GM12878 (cell line): ENCODE results near the gene ADRA2B. TPM values are rescaled to one million over a fixed set of nuclear protein-coding genes. Genes with fewer than 3 reads are reported as not detected.

Experiments
- ATAC-seq: fragments of 200-7000 bp; cut with Tn5 transposase; 3 replicates; pipeline ENCODE4 v1.9.1; 2020; ENCODE audit warnings: mild to moderate bottlenecking, moderate library complexity
- BruUV-seq: library from RNA; stranded (reverse); fragments of 400-500 nt; replicated peaks from 2 replicates; lab custom pipeline; 2021; lab: Mats Ljungman, UMichigan
- CTCF ChIA-PET: fragments of 300-600 bp; sonication (Branson Sonifier 250); formaldehyde crosslinking; extraction: SDS; loops from one replicate; lab custom pipeline; 2021; ENCODE audit warnings: inconsistent platforms; lab: Yijun Ruan, JAX
- POLR2A ChIA-PET: fragments of 350-600 bp; formaldehyde crosslinking; extraction: SDS; loops from one replicate; lab custom pipeline; 2021; ENCODE audit warnings: inconsistent platforms; lab: Charles Lee
- RAD21 ChIA-PET: fragments of 300-600 bp; sonication (Branson Sonifier 250); formaldehyde crosslinking; loops from one replicate; lab custom pipeline; 2023; ENCODE audit warnings: antibody characterized with exemption; ENCODE audit not compliant: unreplicated experiment; lab: Charles Lee
- SMC1A ChIA-PET: fragments of 300-600 bp; sonication (Branson Sonifier 250); formaldehyde crosslinking; loops from one replicate; lab custom pipeline; 2023; ENCODE audit not compliant: unreplicated experiment, uncharacterized antibody; lab: Charles Lee
- DNase-seq: peaks from one replicate; pipeline ENCODE4 v3.0.0-alpha.2; 2011; ENCODE audit warnings: low read depth, low spot score
- FAIRE-seq: peaks from 3 replicates; lab custom pipeline; 2011; peaks lifted over from hg19 to GRCh38; lab: Jason Lieb, UNC
- H2AFZ ChIP-seq: 2 replicates; pipeline ENCODE4 v1.6.0; 2011; ENCODE audit warnings: low read depth, low read length, control low read depth; ENCODE audit not compliant: control insufficient read depth
- H3K27ac ChIP-seq: 2 replicates; pipeline ENCODE4 v1.5.1; 2011; ENCODE audit warnings: control low read depth; ENCODE audit not compliant: control insufficient read depth, insufficient read depth
- H3K27me3 ChIP-seq, 2 experiments: replicated peaks in 1 of 2; 2 replicates each; pipeline versions ENCODE4 v1.6.0 to v1.6.1; 2011; ENCODE audit warnings: low read length in 1 of 2; ENCODE audit not compliant: control insufficient read depth in 2 of 2, insufficient read depth in 2 of 2
- H3K36me3 ChIP-seq, 2 experiments: 2 replicates each; pipeline ENCODE4 v1.5.1; 2011; ENCODE audit warnings: low read length in 1 of 2; ENCODE audit not compliant: control insufficient read depth in 2 of 2, insufficient read depth in 2 of 2
- H3K4me1 ChIP-seq: 2 replicates; pipeline ENCODE4 v1.6.1; 2011; ENCODE audit warnings: mild to moderate bottlenecking, low read length, moderate library complexity, mixed read lengths; ENCODE audit not compliant: control insufficient read depth, insufficient read depth
- H3K4me2 ChIP-seq: 2 replicates; pipeline ENCODE4 v1.6.0; 2011; ENCODE audit warnings: control low read depth; ENCODE audit not compliant: control insufficient read depth, insufficient read depth
- H3K4me3 ChIP-seq: fragments of 200-600 bp; sonication (generic); 2 replicates; pipeline ENCODE4 v1.5.1; 2016
- H3K79me2 ChIP-seq: 2 replicates; pipeline ENCODE4 v1.6.0; 2011; ENCODE audit warnings: low read length; ENCODE audit not compliant: control insufficient read depth, insufficient read depth
- H3K9ac ChIP-seq: 2 replicates; pipeline ENCODE4 v1.8.0; 2011; ENCODE audit warnings: low read length, control low read depth, mixed read lengths; ENCODE audit not compliant: control insufficient read depth, insufficient read depth
- H3K9me3 ChIP-seq: replicated peaks from 3 replicates; pipeline ENCODE4 v1.5.1; 2011; ENCODE audit warnings: mild to moderate bottlenecking, low read length; ENCODE audit not compliant: control insufficient read depth, insufficient read depth
- H4K20me1 ChIP-seq: 2 replicates; pipeline ENCODE4 v1.6.0; 2011; ENCODE audit not compliant: control insufficient read depth, insufficient read depth
- ASH2L ChIP-seq: fragments of 300-600, 200-600 bp; sonication (generic); IDR thresholded peaks from 2 replicates; pipeline ENCODE4 v1.6.1; 2017; ENCODE audit warnings: low read depth, mild to moderate bottlenecking, borderline replicate concordance
- BHLHE40 ChIP-seq, 2 experiments: fragments of 450-650 bp in 1 of 2; IDR thresholded peaks; 2 replicates each; pipeline ENCODE4 v1.6.1; 2011 to 2017; ENCODE audit warnings: low read depth in 2 of 2, borderline replicate concordance in 1 of 2, improper control_type of control experiment in 1 of 2, low read length in 1 of 2, mild to moderate bottlenecking in 1 of 2
- CHD2 ChIP-seq: IDR thresholded peaks from 2 replicates; pipeline ENCODE4 v1.6.1; 2011; ENCODE audit warnings: low read depth, low read length, improper control_type of control experiment, borderline replicate concordance
- DPF2 ChIP-seq: fragments of 450-650 bp; IDR thresholded peaks from 2 replicates; pipeline ENCODE4 v1.6.1; 2017; ENCODE audit warnings: mild to moderate bottlenecking
- IRF4 ChIP-seq: IDR thresholded peaks from 2 replicates; pipeline ENCODE4 v1.6.1; 2011; ENCODE audit warnings: low read depth, low read length
- LARP7 ChIP-seq: fragments of 450-650 bp; IDR thresholded peaks from 2 replicates; pipeline ENCODE4 v1.6.1; 2017; ENCODE audit warnings: mild to moderate bottlenecking
- NR2C1 ChIP-seq: fragments of 450-650 bp; IDR thresholded peaks from 2 replicates; pipeline ENCODE4 v1.6.1; 2017; ENCODE audit warnings: antibody characterized with exemption, mild to moderate bottlenecking, moderate library complexity
- PAX5 ChIP-seq: IDR thresholded peaks from 2 replicates; pipeline ENCODE4 v1.6.1; 2011; ENCODE audit warnings: low read depth, low read length, borderline replicate concordance
- RAD51 ChIP-seq: fragments of 450-650 bp; IDR thresholded peaks from 2 replicates; pipeline ENCODE4 v1.6.1; 2016; ENCODE audit warnings: moderate library complexity, mild to moderate bottlenecking, inconsistent platforms
- RBBP5 ChIP-seq: fragments of 200-600 bp; sonication (generic); conservative IDR thresholded peaks from 2 replicates; pipeline ENCODE4 v1.6.1; 2016
- RUNX3 ChIP-seq: IDR thresholded peaks from 2 replicates; pipeline ENCODE4 v1.6.1; 2012; ENCODE audit warnings: low read length, inconsistent platforms
- SMAD1 ChIP-seq: fragments of 450-650 bp; IDR thresholded peaks from 2 replicates; pipeline ENCODE4 v1.6.1; 2018; ENCODE audit warnings: mild to moderate bottlenecking, low read depth; ENCODE audit not compliant: partially characterized antibody
- SMAD5 ChIP-seq: IDR thresholded peaks from 2 replicates; pipeline ENCODE4 v1.6.1; 2016; ENCODE audit warnings: antibody characterized with exemption, low read depth
- STAT3 ChIP-seq: IDR thresholded peaks from 2 replicates; pipeline ENCODE4 v1.6.1; 2011; ENCODE audit warnings: low read depth, low read length, improper control_type of control experiment
- WRNIP1 ChIP-seq: IDR thresholded peaks from 2 replicates; pipeline ENCODE4 v1.6.1; 2011; ENCODE audit warnings: low read depth, low read length, improper control_type of control experiment, borderline replicate concordance
- ZNF384 ChIP-seq: IDR thresholded peaks from 2 replicates; pipeline ENCODE4 v1.6.1; 2012; ENCODE audit warnings: low read depth, mild to moderate bottlenecking, low read length, improper control_type of control experiment, borderline replicate concordance
- WGBS: methylation state at CpG from one replicate; pipeline ENCODE4 v1.1.6; 2016; ENCODE audit warnings: low lambda C conversion rate; ENCODE audit not compliant: insufficient replicate concordance, insufficient coverage; ENCODE audit errors: missing lambda C conversion rate; 5-methylcytosine and 5-hydroxymethylcytosine counted together
- in situ Hi-C: fragments of 300-500 bp; cut with MboI; formaldehyde crosslinking; loops from 9 replicates; pipeline ENCODE4 v1.14.3; 2018; ENCODE audit warnings: mixed read lengths
- intact Hi-C: fragments of 100-400 bp; cut with micrococcal nuclease; formaldehyde crosslinking; loops from one replicate; pipeline ENCODE4 v1.14.2; 2022; ENCODE audit not compliant: unreplicated experiment
- polyA plus RNA-seq, 11 experiments: library from polyadenylated mRNA; depleted of rRNA in 4 of 11; unstranded in 6 of 11; stranded (reverse) in 5 of 11; fragments of >200 nt; fragmentation: Nextera tagmentation in 4 of 11; fragmentation: Illumina TruSeq in 1 of 11; extraction: Ambion mirVana in 4 of 11; extraction: Trizol in 1 of 11; gene quantifications; 1 replicate in 1 of 11; 2 replicates in 10 of 11; pipeline versions ENCODE4 v1.2.1 to v1.2.3, GENCODE V29; 2011 to 2016; ENCODE audit warnings: inconsistent platforms in 2 of 11, missing spikeins in 2 of 11, low read depth in 1 of 11
- total RNA-seq, 4 experiments: library from RNA; depleted of rRNA in 3 of 4; stranded (reverse); fragments of >200 nt in 3 of 4; fragmentation: Illumina TruSeq in 1 of 4; extraction: Trizol in 1 of 4; gene quantifications; 2 replicates each; pipeline versions ENCODE4 v1.2.1 to v1.2.3, GENCODE V29; 2013 to 2021
- TF ChIP-seq, protein P1 (sequence below): IDR thresholded peaks from 2 replicates; pipeline ENCODE4 v1.6.1; 2011; ENCODE audit warnings: mild to moderate bottlenecking, low read depth, low read length, moderate library complexity; ENCODE audit not compliant: insufficient replicate concordance
- TF ChIP-seq, protein P2 (sequence below): fragments of 450-650 bp; IDR thresholded peaks from 2 replicates; pipeline ENCODE4 v1.6.1; 2017; ENCODE audit warnings: borderline replicate concordance
- TF ChIP-seq, protein P3 (sequence below): fragments of 450-650 bp; IDR thresholded peaks from 2 replicates; pipeline ENCODE4 v1.6.1; 2016; ENCODE audit warnings: mild to moderate bottlenecking

ADRA2B gene
- total and polyA plus RNA-seq, 10 of the 15 experiments (the other 5 are each of a cell fraction or from before 2014, with no cell fraction given) = 0.01 to 0.10 (median 0.04) TPM; not detected in 6

DNA sequence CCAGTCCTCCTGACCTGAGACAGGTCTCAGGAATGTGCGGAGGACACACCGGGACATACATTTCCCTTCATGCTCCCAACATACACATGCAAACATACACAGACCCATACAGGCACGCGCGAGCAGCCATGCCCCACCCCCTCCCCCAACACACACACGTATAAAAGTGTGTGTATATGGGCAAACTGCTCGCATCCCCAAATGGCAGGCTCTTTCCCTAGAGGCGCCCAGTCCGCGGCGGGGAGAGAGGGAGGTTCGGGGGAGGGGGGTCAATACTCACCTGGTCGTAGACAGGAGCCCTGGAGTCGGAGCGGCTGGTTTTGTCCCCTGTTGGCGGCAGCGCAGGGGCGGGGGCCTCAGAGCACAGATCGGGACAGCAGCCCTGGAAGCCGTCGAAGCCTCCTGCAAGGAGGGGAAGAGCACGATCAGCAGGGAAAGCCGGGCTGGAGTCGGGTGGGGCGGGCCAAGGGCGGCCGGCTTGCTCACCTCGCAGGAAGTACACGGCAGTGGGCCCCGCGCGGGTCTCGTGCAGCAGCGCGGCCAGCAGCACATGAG, 28.2 kb upstream of the ADRA2B start (continued):
- TF ChIP-seq, protein P1, sequence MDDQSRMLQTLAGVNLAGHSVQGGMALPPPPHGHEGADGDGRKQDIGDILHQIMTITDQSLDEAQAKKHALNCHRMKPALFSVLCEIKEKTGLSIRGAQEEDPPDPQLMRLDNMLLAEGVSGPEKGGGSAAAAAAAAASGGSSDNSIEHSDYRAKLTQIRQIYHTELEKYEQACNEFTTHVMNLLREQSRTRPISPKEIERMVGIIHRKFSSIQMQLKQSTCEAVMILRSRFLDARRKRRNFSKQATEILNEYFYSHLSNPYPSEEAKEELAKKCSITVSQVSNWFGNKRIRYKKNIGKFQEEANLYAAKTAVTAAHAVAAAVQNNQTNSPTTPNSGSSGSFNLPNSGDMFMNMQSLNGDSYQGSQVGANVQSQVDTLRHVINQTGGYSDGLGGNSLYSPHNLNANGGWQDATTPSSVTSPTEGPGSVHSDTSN = peak; percentile 2

DNA sequence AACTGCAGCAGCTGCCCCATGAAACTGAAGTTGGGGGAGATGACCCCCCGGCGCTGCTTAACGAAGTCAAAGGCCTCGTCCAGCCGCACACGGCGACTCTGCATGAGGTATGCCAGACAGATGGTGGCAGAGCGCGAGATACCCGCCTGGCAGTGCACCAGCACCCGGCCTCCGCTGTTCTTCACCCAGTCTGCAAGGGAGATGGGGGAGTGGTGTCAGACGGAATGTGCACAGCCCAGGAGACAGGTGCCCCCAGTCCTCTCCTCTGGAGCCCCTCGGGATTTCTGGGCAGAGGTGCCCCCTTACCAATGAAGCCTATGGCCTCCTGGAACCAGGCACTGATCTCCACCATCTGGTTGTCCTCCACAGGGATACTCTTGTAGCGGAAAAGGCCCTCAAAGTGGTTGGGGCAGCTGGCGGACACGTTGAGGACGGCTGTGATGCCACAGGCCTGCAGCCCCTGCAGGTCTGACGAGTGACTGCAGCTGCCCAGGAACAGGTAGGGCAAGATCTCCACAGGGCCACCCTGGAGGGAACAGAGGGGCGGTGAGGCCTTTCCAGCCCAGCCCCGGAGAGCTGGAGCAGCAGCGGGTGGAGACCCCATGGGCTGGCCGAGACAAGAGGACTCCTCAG, 27.6 kb upstream of the ADRA2B start:
- CTCF ChIA-PET = interaction anchor here (0.8 to 14.4 kb wide), 6 partner anchors 14 to 123 kb away, joined by 3 to 535 read pairs (median 26); partner anchors contain the start of gene ADRA2B
- TSS peak; percentile 73 for BruUV-seq
- RAD21 ChIA-PET = interaction anchor here (3.8 to 18.1 kb wide), 3 partner anchors 14 to 31 kb away, joined by 34 to 463 read pairs (median 182); no protein-coding TSS in a partner anchor
- TF ChIP-seq NR2C1 (no peak), RAD51 (no peak), IRF4 (no peak), STAT3 (no peak), SMAD5 (peak; percentile 58; the same call in 1 of the 2 replicates), ZNF384 (no peak), CHD2 (no peak), ASH2L (no peak), RBBP5 (no peak), RUNX3 (no peak), BHLHE40 (IDR thresholded peaks at IDR 0.05; ENCODE audit: borderline replicate concordance in 1 of 2, low read depth in 2 of 2, low read length in 1 of 2) (no peak; a peak in 1 of 4 replicates), SMAD1 (no peak), LARP7 (0 out of 2 replicates have a peak, but pooled peaks have one; percentile 12), PAX5 (0 out of 2 replicates have a peak, but pooled peaks have one; percentile 9), WRNIP1 (peak; percentile 78; the same call in 1 of the 2 replicates), DPF2 (no peak)
- TF ChIP-seq, protein P2, sequence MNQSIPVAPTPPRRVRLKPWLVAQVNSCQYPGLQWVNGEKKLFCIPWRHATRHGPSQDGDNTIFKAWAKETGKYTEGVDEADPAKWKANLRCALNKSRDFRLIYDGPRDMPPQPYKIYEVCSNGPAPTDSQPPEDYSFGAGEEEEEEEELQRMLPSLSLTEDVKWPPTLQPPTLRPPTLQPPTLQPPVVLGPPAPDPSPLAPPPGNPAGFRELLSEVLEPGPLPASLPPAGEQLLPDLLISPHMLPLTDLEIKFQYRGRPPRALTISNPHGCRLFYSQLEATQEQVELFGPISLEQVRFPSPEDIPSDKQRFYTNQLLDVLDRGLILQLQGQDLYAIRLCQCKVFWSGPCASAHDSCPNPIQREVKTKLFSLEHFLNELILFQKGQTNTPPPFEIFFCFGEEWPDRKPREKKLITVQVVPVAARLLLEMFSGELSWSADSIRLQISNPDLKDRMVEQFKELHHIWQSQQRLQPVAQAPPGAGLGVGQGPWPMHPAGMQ = no peak
- TF ChIP-seq, protein P3, sequence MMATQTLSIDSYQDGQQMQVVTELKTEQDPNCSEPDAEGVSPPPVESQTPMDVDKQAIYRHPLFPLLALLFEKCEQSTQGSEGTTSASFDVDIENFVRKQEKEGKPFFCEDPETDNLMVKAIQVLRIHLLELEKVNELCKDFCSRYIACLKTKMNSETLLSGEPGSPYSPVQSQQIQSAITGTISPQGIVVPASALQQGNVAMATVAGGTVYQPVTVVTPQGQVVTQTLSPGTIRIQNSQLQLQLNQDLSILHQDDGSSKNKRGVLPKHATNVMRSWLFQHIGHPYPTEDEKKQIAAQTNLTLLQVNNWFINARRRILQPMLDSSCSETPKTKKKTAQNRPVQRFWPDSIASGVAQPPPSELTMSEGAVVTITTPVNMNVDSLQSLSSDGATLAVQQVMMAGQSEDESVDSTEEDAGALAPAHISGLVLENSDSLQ = no peak

More for the DNA sequence above, 27.6 kb upstream of the ADRA2B start:
- Histone ChIP-seq H3K4me2 (peak overlapping the region; percentile 95), H3K4me1 (peaks cover 45% of the 10 kb centered on the region), H2AFZ (no peak overlapping the region), H3K36me3 (peaks cover 7% of the 10 kb centered on the region in 2 experiments; a peak in 2 of 4 replicates), H3K27me3 (no peaks in the 10 kb centered on the region), H3K79me2 (peaks cover 29% of the 10 kb centered on the region), H3K9me3 (no peaks in the 10 kb centered on the region), H3K9ac (peak overlapping the region; percentile 84), H3K27ac (peak overlapping the region; percentile 89), H4K20me1 (no peaks in the 10 kb centered on the region), H3K4me3 (peak overlapping the region; percentile 92)
- POLR2A ChIA-PET = interaction anchor here (0.6 to 9.5 kb wide), 6 partner anchors 8 to 64 kb away, joined by 3 to 161 read pairs (median 24); partner anchors contain the start of gene STARD7
- DNase-seq = no peak
- 1% methylated on average over 23 of the region's 23 CpGs for WGBS
- intact Hi-C loops (loop anchor here (2.0 kb wide), 1 partner anchor 65 kb away; the partner anchor contains the start of gene STARD7), in situ Hi-C loops (loop anchor here (5.0 kb wide), 2 partner anchors 33 to 118 kb away; no protein-coding TSS in a partner anchor)
- no peak for ATAC-seq
- no peak for FAIRE-seq
- SMC1A ChIA-PET = interaction anchor here (1.2 to 14.4 kb wide), 4 partner anchors 8 to 29 kb away, joined by 3 to 338 read pairs (median 72); no protein-coding TSS in a partner anchor
